ENCODE data around the gene LRWD1. TPM values are rescaled to one million over a fixed set of nuclear protein-coding genes. Genes with fewer than 3 reads are reported as not detected.
"Not testable (repeated sequence)": the region's sequence is repeated elsewhere in the genome, so short reads cannot be mapped to it uniquely, and the experiment has no call there.

LRWD1 gene
- total and polyA plus RNA-seq, 2 experiments from 2014 or later, result 16.0 to 17.8 TPM

GRCh38 chr7:102494026-102494425 lies 29.2 kb downstream of the LRWD1 start:
- not testable (repeated sequence) for H3K9me3 ChIP-seq (ENCODE audit: low read depth); H4K20me1 ChIP-seq (ENCODE audit: insufficient read depth, poor library complexity, severe bottlenecking); H2AFZ ChIP-seq; H3K4me1 ChIP-seq (ENCODE audit: insufficient read depth); H3K4me3 ChIP-seq; H3K27ac ChIP-seq; DNase-seq (ENCODE audit: low spot score); H3K9me2 ChIP-seq (replicated peaks; ENCODE audit: insufficient read depth); H3K27me3 ChIP-seq; H3K4me2 ChIP-seq; H3K79me2 ChIP-seq; H3K36me3 ChIP-seq (replicated peaks; ENCODE audit: insufficient read depth, low read depth)
- WGBS (ENCODE audit: low lambda C conversion rate, missing lambda C conversion rate), result 63% methylated on average over 4 of the region's 15 CpGs

DNA sequence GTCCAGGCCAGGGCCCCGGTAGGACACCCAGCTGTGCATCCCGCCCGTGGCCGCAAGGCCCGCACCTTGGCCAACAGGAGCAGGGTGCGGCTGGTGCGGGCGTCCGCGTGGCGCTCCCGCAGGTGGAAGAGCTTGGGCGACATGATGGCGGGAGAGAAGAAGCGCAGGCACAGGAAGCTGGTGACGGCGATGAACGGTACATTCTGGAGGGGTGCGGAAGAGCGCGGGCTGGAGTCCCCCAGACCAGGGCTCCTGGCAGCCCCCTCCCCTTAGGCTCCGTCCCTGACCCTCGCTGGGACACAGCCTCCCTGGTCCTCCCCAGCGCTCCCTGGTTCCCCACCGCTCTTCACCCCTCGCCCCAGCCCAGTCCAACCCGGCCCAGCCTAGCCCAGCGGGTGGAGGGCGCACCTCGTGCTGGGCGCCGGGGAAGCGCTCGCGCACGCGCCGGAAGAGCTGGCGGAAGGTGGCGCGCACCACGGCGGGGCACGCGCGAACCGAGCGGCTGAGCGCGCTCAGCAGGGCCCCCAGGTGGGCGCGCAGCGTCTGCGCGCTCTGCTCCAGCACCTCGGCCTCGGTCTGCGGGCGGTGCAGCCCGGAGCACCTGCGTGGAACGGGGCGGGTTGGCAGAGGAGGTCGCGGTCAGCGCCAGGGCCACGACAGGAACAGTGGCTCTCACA lies 29.8 kb downstream of the LRWD1 start:
- H4K20me1 ChIP-seq (ENCODE audit: insufficient read depth, poor library complexity, severe bottlenecking); H3K9me2 ChIP-seq (replicated peaks; ENCODE audit: insufficient read depth); DNase-seq (ENCODE audit: low spot score); H3K36me3 ChIP-seq (replicated peaks; ENCODE audit: insufficient read depth, low read depth); H3K79me2 ChIP-seq; H3K27ac ChIP-seq; H3K4me3 ChIP-seq; H3K4me2 ChIP-seq; H3K4me1 ChIP-seq (ENCODE audit: insufficient read depth); H3K9me3 ChIP-seq (ENCODE audit: low read depth); H3K27me3 ChIP-seq; H2AFZ ChIP-seq: not testable (repeated sequence)
- WGBS (ENCODE audit: low lambda C conversion rate, missing lambda C conversion rate), result no CpG with 5 or more reads among the region's 67 CpGs

DNA sequence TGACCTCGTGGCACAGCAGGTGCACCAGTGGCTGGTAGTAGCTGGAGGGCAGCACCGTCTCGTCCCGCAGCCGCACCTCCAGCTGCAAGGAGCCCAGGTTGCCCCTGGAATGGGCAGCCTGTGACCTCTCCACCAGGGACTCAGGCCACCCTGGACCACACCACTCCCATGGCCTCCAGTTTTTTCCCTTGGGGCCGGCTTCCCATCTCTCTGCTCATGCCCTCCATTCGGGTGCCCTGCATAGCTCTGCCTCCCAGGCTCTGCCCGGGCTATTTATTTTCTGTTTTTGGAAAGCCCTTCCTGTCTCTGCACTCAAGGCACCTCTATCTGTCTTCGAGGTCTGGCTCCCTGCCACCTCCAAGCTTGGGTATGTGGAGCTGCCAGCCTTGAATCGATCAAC lies 32.1 kb downstream of the LRWD1 start:
- not testable (repeated sequence) for H3K27me3 ChIP-seq; H3K4me1 ChIP-seq (ENCODE audit: insufficient read depth); H3K4me3 ChIP-seq; H3K9me3 ChIP-seq (ENCODE audit: low read depth); H3K4me2 ChIP-seq; H3K79me2 ChIP-seq; H3K36me3 ChIP-seq (replicated peaks; ENCODE audit: insufficient read depth, low read depth); H3K9me2 ChIP-seq (replicated peaks; ENCODE audit: insufficient read depth); DNase-seq (ENCODE audit: low spot score); H3K27ac ChIP-seq; H2AFZ ChIP-seq; H4K20me1 ChIP-seq (ENCODE audit: insufficient read depth, poor library complexity, severe bottlenecking)
- WGBS (ENCODE audit: low lambda C conversion rate, missing lambda C conversion rate), result 100% methylated on average over 3 of the region's 10 CpGs

GRCh38 chr7:102497308-102497707 lies 32.5 kb downstream of the LRWD1 start:
- H3K4me1 ChIP-seq (ENCODE audit: insufficient read depth); H3K4me2 ChIP-seq; DNase-seq (ENCODE audit: low spot score); H3K9me3 ChIP-seq (ENCODE audit: low read depth); H3K27ac ChIP-seq; H3K4me3 ChIP-seq; H2AFZ ChIP-seq; H3K9me2 ChIP-seq (replicated peaks; ENCODE audit: insufficient read depth); H3K36me3 ChIP-seq (replicated peaks; ENCODE audit: insufficient read depth, low read depth); H4K20me1 ChIP-seq (ENCODE audit: insufficient read depth, poor library complexity, severe bottlenecking); H3K27me3 ChIP-seq; H3K79me2 ChIP-seq: not testable (repeated sequence)
- 71% methylated on average over 1 of the region's 5 CpGs for WGBS (ENCODE audit: low lambda C conversion rate, missing lambda C conversion rate)

DNA sequence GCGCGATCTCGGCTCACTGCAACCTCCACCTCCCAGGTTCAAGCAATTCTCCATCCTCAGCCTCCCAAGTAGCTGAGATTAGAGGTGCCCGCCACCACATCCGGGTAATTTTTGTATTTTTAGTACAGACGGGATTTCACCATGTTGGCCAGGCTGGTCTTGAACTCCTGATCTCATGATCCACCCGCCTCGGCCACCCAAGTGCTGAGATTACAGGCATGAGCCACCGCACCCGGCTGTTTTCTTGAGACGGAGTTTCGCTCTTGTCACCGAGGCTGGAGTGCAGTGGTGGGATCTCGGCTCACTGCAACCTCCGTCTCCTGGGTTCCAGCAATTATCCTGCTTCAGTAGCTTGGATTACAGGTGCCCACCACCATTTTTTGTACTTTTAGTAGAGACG lies 33.5 kb downstream of the LRWD1 start:
- not testable (repeated sequence) for H4K20me1 ChIP-seq (ENCODE audit: insufficient read depth, poor library complexity, severe bottlenecking); H3K4me3 ChIP-seq; H3K4me2 ChIP-seq; H3K27ac ChIP-seq; H3K79me2 ChIP-seq; H3K4me1 ChIP-seq (ENCODE audit: insufficient read depth); H3K36me3 ChIP-seq (replicated peaks; ENCODE audit: insufficient read depth, low read depth); H3K9me2 ChIP-seq (replicated peaks; ENCODE audit: insufficient read depth); H2AFZ ChIP-seq; DNase-seq (ENCODE audit: low spot score); H3K27me3 ChIP-seq; H3K9me3 ChIP-seq (ENCODE audit: low read depth)
- 94% methylated on average over 10 of the region's 16 CpGs for WGBS (ENCODE audit: low lambda C conversion rate, missing lambda C conversion rate)

DNA sequence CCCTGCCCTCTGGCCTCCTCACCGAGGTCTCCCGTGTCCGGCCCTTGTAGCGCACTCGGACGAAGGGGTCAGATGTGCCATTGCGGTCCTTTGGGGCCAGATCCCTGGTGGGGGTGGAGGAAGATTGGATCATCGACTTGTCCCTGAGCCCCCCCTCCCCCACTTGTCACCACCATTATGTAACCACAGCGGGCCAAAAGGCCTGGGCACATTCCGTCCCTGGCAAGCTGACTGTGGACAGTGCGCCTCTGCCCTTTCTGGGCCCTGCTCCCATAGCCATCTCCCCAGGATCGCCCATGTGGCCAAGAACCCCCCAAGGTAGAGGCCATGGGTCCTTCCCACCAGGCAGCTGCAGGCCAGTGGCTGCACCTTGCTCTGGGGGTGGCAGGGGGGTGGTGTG lies 38.4 kb downstream of the LRWD1 start:
- H3K9me2 ChIP-seq (replicated peaks; ENCODE audit: insufficient read depth); H3K79me2 ChIP-seq; DNase-seq (ENCODE audit: low spot score); H3K27ac ChIP-seq; H3K36me3 ChIP-seq (replicated peaks; ENCODE audit: insufficient read depth, low read depth); H3K27me3 ChIP-seq; H2AFZ ChIP-seq; H4K20me1 ChIP-seq (ENCODE audit: insufficient read depth, poor library complexity, severe bottlenecking); H3K4me1 ChIP-seq (ENCODE audit: insufficient read depth); H3K4me3 ChIP-seq; H3K9me3 ChIP-seq (ENCODE audit: low read depth); H3K4me2 ChIP-seq: not testable (repeated sequence)
- no CpG with 5 or more reads among the region's 12 CpGs for WGBS (ENCODE audit: low lambda C conversion rate, missing lambda C conversion rate)

GRCh38 chr7:102505298-102506185 lies 40.8 kb downstream of the LRWD1 start:
- H3K27ac ChIP-seq; H3K36me3 ChIP-seq (replicated peaks; ENCODE audit: insufficient read depth, low read depth); H3K27me3 ChIP-seq; H3K9me2 ChIP-seq (replicated peaks; ENCODE audit: insufficient read depth); DNase-seq (ENCODE audit: low spot score); H3K9me3 ChIP-seq (ENCODE audit: low read depth); H3K4me2 ChIP-seq; H4K20me1 ChIP-seq (ENCODE audit: insufficient read depth, poor library complexity, severe bottlenecking); H3K79me2 ChIP-seq; H3K4me1 ChIP-seq (ENCODE audit: insufficient read depth); H3K4me3 ChIP-seq; H2AFZ ChIP-seq: not testable (repeated sequence)
- 86% methylated on average over 5 of the region's 24 CpGs for WGBS (ENCODE audit: low lambda C conversion rate, missing lambda C conversion rate)

DNA sequence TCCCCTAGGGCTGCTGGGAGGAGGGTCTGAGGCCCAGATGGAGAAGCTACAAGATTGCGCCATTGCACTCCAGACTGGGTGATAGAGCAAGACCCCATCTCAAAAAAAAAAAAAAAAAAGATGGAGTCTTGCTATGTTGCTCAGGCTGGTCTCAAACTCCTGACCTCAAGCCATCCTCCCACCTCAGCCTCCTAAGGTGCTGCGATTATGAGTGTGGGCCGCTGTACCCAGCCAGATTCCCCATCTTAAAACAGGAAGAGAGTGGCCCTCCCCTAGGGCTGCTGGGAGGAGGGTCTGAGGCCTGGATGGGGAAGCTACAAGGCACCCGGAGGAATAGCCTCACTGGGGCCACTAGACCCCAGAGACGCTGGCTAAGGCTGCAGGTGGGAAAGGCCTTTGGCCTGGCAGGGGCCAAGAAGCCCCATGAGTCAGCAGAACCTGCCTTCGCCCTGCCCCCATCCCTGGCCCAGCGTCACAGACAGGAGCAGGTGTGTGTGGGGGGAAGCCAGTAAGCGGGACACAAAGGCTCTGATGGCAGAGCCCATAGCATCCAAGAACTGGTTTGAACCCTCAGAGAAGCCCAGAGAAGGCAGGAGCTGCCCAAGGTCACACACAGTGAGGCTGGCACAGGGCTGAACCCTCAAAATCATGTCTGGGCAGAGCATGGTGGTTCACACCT lies 42.8 kb downstream of the LRWD1 start:
- DNase-seq (ENCODE audit: low spot score); H3K9me3 ChIP-seq (ENCODE audit: low read depth); H3K4me3 ChIP-seq; H4K20me1 ChIP-seq (ENCODE audit: insufficient read depth, poor library complexity, severe bottlenecking); H3K79me2 ChIP-seq; H3K27ac ChIP-seq; H3K9me2 ChIP-seq (replicated peaks; ENCODE audit: insufficient read depth); H3K4me1 ChIP-seq (ENCODE audit: insufficient read depth); H3K27me3 ChIP-seq; H3K4me2 ChIP-seq; H2AFZ ChIP-seq; H3K36me3 ChIP-seq (replicated peaks; ENCODE audit: insufficient read depth, low read depth): not testable (repeated sequence)
- WGBS (ENCODE audit: low lambda C conversion rate, missing lambda C conversion rate), result 85% methylated on average over 3 of the region's 8 CpGs
